Vagina (tissue), 2 donors: ENCODE data around the gene H2AZ2.

ENCODE experiments used
- POLR2AphosphoS5 ChIP-seq, 2 donors: sonication (generic); formaldehyde crosslinking; IDR thresholded peaks; one replicate each; pipeline ENCODE4 v1.9.0; 2017; ENCODE audit warnings: antibody characterized with exemption in 2 of 2, mild to moderate bottlenecking in 2 of 2, low read depth in 1 of 2; ENCODE audit not compliant: insufficient read depth in 1 of 2
- TF ChIP-seq, protein P1 (sequence below), 3 experiments: fragments of 450-650 bp in 2 of 3; fragments of 200-600 bp in 1 of 3; sonication (generic) in 1 of 3; IDR thresholded peaks; one replicate each; pipeline ENCODE4 v1.5.1; 2017 to 2019; ENCODE audit warnings: antibody characterized with exemption in 3 of 3, mild to moderate bottlenecking in 2 of 3, moderate library complexity in 2 of 3

DNA sequence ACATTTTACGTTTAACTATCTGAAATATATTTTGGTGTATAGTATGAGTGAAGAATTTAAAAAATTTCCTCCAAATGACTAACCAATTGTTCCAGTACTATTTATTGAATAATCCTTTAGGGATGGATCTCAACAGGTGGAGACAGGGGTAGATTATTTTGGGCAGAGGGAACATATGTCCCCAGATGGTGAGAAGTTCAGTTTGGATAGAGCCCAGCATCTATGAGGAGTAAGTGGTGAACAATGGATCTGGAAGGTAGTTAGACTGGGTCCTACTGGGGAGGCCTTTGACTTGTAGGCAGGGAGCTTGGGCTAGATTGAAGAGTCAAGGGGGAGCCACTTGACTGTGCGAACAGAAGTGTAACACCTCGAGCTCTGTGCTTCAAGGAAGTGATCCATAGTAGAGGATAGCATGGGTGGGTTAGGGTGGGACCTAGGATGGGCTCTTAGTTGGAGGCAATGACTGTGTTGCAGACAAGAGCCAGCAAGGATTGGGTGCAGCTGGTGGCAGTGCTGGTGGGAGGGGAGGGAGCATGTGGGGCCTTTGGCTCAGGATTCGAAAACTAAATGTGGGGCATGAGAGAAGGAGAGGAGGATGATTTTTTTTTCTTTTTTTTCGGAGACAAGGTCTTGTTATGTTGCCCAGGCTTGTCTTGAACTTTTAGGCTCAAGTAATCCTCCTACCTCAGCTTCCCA is 41.3 kb upstream of the H2AZ2 start:
- TF ChIP-seq, protein P1, sequence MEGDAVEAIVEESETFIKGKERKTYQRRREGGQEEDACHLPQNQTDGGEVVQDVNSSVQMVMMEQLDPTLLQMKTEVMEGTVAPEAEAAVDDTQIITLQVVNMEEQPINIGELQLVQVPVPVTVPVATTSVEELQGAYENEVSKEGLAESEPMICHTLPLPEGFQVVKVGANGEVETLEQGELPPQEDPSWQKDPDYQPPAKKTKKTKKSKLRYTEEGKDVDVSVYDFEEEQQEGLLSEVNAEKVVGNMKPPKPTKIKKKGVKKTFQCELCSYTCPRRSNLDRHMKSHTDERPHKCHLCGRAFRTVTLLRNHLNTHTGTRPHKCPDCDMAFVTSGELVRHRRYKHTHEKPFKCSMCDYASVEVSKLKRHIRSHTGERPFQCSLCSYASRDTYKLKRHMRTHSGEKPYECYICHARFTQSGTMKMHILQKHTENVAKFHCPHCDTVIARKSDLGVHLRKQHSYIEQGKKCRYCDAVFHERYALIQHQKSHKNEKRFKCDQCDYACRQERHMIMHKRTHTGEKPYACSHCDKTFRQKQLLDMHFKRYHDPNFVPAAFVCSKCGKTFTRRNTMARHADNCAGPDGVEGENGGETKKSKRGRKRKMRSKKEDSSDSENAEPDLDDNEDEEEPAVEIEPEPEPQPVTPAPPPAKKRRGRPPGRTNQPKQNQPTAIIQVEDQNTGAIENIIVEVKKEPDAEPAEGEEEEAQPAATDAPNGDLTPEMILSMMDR (IDR thresholded peaks at IDR 0.05) = no peak
- no peak for TF ChIP-seq POLR2AphosphoS5 (IDR thresholded peaks at IDR 0.05; ENCODE audit: insufficient read depth in 1 of 2, low read depth in 1 of 2)
